COLO668 (cell line): ENCODE results near the gene INO80E.

Experiments
- DNase-seq: peaks from one replicate; lab custom pipeline; 2025; ENCODE audit not compliant: unreplicated experiment; lab: John Stamatoyannopoulos, UW

INO80E gene

GRCh38 chr16:29975811-29976511, 20.1 kb upstream of the INO80E start:
- no peak for DNase-seq

DNA sequence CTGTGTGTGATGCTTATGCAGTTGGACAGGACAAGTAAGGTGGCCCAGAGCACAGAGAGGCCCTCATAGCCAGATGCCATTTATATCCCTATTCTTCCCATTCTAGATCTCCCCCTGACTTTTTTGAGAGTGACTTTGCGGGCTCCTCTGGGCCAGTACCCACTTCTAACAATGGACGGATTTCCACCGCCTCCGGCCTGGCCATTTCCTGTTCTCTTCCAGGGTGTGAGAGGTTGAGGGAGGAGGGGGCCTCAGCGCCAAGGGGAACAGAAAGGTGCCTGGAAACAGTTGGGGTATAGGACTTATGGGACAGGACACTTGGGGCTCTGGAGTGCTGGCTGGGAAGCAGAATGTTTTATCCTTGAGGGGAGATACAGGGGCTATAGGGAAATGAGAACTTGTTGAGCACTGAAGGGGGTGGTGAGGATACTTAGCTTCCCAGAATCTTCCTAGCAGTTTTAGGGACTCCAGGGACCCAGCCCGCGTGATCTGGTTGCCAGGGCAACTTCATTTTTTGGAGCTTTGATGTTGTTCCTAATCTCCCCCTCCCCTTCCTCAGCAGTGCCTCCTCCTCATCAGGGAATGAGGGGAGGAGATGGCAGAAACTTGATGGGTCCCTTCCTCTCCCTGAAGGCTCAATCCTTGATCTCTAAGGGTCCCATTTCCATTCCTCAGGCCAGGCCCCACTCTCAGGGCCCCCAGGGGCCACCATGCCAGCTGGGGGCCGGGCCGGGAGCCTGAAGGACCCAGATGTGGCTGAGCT, 18.8 kb upstream of the INO80E start:
- no peak for DNase-seq

DNA sequence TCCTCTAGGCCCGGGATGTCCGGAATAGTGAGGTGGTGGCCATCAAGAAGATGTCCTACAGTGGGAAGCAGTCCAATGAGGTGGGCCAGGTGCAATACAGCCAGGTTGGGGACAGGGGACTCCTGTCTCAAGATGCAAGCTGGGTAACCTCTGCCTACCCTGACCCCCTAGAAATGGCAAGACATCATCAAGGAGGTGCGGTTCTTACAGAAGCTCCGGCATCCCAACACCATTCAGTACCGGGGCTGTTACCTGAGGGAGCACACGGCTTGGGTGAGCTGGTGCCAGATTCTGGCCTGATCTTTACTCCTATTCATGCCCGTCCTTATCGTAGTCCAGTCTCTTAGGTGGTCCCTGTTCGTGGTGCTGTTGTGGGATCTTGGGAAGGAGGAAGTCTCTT, 18.0 kb upstream of the INO80E start:
- DNase-seq = no peak

GRCh38 chr16:29978564-29979270, 17.3 kb upstream of the INO80E start:
- no peak for DNase-seq

- DNase-seq = no peak
Measured at GRCh38 chr16:29982560-29983419, 13.3 kb upstream of the INO80E start.

DNA sequence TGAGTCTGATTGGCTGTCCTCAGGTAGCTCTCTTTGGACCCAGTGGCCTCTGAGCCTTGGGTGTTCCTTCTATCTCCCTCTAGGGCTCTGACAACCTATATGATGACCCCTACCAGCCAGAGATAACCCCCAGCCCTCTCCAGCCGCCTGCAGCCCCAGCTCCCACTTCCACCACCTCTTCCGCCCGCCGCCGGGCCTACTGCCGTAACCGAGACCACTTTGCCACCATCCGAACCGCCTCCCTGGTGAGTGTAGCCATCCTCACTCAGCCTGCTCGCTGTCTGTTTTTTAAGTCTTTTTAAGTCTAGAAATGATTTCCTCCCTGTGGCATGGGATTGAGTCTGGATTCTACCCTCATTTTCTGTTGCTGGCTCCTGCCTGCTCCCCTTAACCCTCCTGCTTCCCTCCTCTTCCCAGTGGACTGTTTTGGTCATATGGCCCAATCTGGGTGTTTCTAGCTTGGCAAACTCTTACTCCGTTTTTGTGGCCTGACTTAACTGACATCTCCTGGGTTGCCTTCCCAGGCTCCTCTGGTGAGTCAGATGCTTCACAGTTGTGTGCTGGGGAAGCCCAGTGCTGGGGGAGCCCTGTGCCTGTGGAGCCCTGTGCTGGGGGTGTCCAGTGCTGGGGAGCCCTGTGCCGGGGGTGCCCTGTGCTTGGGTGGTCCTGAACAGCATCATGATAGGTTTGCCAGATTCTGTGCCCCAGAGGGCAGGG, 12.5 kb upstream of the INO80E start:
- DNase-seq = no peak

DNA sequence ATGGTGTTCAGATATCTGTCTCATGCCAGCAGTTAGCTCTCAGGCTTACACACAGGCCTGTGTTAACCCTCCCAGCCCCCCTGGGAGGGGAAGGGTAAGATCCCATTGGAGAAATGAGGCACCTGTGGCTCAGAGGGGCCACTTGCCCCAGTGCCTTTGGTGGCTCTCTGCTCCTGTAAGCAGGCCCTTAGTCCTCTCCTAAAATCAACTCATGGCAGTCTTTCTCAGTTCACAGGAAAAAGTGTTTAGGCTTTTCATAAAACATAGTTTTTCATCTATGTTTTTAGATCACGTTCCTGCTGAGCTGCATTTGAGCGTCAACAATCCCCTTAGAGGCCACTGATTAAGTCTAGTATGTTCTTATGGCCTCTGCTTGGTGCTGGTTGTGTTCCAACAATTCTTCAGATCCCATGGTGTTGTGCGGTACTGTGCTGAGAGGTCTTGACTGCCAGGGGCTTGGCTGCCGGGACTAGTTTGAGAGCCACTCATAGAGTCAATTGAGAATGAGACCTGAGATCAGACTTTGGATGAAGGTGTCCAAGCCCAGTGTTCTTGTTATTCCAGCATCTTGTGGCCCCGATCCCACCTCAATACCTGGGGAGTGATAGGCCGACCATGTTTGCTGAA, 11.8 kb upstream of the INO80E start:
- DNase-seq = no peak

GRCh38 chr16:29984764-29985147, 11.3 kb upstream of the INO80E start:
- DNase-seq = no peak

- no peak for DNase-seq
Measured at GRCh38 chr16:29985271-29985811, 10.7 kb upstream of the INO80E start.

DNA sequence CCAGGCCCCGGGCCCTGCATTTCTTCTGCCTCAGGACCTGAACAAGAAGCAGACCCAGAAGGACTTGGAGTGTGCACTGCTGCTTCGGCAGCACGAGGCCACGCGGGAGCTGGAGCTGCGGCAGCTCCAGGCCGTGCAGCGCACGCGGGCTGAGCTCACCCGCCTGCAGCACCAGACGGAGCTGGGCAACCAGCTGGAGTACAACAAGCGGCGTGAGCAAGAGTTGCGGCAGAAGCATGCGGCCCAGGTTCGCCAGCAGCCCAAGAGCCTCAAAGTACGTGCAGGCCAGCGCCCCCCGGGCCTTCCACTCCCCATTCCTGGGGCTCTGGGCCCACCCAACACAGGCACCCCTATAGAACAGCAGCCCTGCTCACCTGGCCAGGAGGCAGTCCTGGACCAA, 9.8 kb upstream of the INO80E start:
- no peak for DNase-seq

- DNase-seq = no peak
Measured at GRCh38 chr16:29986931-29987330, 9.1 kb upstream of the INO80E start.

DNA sequence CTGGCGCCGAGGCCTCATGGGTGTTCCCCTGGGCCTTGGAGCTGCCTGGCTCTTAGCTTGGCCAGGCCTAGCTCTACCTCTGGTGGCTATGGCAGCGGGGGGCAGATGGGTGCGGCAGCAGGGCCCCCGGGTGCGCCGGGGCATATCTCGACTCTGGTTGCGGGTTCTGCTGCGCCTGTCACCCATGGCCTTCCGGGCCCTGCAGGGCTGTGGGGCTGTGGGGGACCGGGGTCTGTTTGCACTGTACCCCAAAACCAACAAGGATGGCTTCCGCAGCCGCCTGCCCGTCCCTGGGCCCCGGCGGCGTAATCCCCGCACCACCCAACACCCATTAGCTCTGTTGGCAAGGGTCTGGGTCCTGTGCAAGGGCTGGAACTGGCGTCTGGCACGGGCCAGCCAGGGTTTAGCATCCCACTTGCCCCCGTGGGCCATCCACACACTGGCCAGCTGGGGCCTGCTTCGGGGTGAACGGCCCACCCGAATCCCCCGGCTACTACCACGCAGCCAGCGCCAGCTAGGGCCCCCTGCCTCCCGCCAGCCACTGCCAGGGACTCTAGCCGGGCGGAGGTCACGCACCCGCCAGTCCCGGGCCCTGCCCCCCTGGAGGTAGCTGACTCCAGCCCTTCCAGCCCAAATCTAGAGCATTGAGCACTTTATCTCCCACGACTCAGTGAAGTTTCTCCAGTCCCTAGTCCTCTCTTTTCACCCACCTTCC, 8.5 kb upstream of the INO80E start:
- DNase-seq = no peak

- DNase-seq = no peak
Measured at GRCh38 chr16:29988346-29989075, 7.5 kb upstream of the INO80E start.

GRCh38 chr16:29989111-29989858, 6.8 kb upstream of the INO80E start:
- DNase-seq = no peak

GRCh38 chr16:29990034-29990433, 6.0 kb upstream of the INO80E start:
- no peak for DNase-seq

GRCh38 chr16:29990883-29991570, 5.0 kb upstream of the INO80E start:
- no peak for DNase-seq

DNA sequence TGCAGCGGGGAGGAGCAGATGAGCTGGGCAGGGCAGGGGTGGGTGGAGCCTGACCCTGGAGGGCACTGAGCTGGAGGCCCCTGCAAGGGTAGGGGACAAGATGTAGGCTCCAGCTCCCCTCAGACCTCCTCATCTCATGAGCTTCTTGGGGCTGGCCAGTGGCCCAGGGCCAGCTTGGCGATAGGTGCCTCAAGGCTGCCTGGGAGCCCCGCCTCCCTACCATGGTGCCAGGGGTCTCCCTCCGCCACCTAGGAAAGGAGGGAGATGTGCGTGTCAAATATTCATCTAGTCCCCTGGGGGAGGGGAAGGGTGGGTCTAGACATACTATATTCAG, 4.5 kb upstream of the INO80E start:
- no peak for DNase-seq
